ENCODE measurements around the gene RHOBTB1.
"Not testable (repeated sequence)": the region's sequence is repeated elsewhere in the genome, so short reads cannot be mapped to it uniquely, and the experiment has no call there.

Gene RHOBTB1

GRCh38 chr10:60906825-60907224 is 37.2 kb downstream of the RHOBTB1 start:
- not testable (repeated sequence) for DNase-seq (ENCODE audit: low read depth)

GRCh38 chr10:60906411-60906810 is 37.6 kb downstream of the RHOBTB1 start:
- DNase-seq (ENCODE audit: low read depth) = no peak

GRCh38 chr10:60905580-60905979 is 38.4 kb downstream of the RHOBTB1 start:
- DNase-seq (ENCODE audit: low read depth) = peak; percentile 47

- no peak for DNase-seq (ENCODE audit: low read depth)
Measured at GRCh38 chr10:60903096-60903495, 40.9 kb downstream of the RHOBTB1 start.

DNA sequence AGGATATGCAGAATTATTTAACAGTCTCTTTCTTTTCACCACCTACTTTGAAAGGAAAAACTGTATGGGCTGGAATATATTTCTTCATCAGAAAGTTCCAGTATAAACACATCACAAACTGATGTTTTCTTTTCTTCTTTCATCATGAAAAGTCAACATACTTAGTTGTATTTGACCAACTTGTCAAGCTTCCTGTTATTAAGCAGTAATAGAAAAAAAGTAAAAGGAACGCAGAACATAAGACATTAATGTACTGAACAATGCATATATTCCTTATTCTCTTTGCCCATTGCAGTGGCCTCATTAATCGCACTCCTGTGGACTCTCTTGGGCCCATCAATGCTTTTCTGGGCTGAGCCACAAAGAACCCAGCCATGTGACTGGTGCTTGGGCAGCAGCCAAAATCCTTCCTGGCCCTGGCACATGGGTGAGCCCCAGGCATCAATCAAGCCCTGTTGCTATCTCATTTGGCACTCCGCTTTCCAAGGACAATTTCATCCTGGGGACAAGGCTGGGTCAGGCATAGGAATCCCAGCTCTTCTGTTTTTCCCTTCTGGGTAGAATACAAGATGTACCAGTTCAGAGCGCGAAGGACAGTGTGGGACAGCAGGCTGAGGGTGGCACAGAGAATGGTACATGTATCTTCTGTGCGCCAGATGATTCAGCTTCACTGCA is 42.3 kb downstream of the RHOBTB1 start:
- DNase-seq (ENCODE audit: low read depth) = no peak

DNA sequence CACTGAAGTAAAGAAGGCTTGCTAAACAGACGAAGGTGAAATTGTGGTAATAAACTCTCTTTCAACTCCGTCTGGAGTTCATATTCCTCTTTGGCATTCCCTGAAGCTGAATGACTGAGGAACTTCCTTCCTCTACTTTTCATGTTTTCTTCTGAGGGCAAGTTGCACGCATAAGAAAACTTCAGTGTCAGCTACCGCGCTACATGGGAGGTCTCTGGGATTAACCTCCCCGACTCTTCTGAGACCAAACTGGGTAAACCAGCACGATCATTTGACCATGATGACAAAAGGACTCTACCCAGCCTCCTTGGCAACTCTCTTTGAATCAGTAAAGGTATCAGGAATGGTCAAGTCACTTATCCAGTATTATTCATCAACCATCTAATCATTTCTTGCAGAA is 44.7 kb downstream of the RHOBTB1 start:
- DNase-seq (ENCODE audit: low read depth) = no peak

- DNase-seq (ENCODE audit: low read depth) = no peak
Measured at GRCh38 chr10:60898321-60898720, 45.7 kb downstream of the RHOBTB1 start.

DNA sequence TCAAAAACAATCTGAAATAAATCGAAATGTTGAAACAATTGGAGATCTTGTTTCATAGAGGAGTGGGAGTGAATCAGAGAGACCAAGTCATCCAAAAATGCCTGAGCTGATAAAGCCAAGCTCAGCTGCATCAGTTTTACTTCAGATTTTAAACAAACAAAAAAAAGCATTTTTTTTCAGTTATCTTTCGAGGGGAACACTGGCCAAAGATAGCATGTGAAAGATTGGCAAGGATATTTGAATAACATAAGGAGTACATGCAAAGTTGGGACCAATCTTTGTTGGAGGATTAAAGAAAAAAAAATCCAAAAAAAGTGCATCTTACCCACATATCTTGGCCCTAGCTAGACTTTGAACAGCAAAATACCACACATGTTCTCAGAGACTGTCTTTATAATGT is 47.2 kb downstream of the RHOBTB1 start:
- DNase-seq (ENCODE audit: low read depth) = no peak

DNA sequence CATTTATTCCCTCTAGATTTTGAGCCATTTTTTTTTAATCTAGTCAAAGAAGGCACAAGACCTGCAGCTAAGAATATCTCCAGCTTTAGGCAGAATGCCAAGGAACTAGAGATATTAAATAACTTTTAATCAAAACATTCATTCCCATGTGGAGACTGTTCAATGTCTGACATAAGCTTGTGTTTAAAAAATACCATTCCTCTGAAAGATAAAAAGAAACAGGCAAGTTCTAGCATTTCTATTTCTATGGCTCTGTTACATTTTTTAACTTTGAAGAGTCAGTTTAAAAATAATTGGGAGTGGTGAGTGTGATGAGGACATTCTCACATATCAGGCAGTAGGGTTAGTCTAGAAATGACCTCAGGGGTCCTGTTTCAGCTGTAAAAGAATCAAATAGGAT is 48.0 kb downstream of the RHOBTB1 start:
- no peak for DNase-seq (ENCODE audit: low read depth)

- DNase-seq (ENCODE audit: low read depth) = no peak
Measured at GRCh38 chr10:60894786-60895185, 49.2 kb downstream of the RHOBTB1 start.

DNA sequence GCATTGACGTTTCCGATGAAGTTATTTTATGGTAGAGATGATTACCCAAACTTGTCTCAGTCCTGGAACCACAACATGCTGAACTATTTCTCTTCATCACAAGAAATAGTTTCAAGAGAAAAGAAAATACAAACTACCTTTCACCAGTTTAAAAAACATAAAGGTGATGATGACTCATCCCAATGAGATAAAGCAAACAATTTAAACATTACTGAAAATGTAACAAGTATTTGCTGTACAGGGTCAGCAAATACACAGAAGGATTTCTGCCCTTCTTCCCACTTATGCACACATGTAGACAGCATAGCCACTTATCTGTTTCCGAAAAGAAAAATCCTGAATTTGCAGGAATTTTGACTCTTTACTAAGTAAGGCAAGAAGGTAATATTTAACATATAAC is 50.8 kb downstream of the RHOBTB1 start:
- no peak for DNase-seq (ENCODE audit: low read depth)

DNA sequence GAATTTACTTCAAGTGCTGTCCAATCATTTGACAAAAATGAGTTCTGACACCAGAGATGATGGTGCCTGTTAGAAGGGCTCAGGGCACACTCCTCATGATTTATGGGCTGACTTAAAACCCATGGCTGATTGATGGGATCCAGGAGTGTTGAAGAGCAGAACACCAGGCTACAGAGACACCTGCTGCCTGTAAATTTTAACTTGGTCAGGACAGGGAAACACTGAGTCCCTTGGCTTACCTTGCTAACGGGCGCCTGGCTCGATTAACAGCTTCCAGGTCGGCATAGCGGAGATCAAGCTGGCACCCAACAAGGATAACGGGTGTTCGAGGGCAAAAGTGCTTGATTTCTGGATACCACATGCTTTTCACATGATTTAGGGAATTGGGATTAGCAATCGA is 51.4 kb downstream of the RHOBTB1 start:
- DNase-seq (ENCODE audit: low read depth) = no peak

DNA sequence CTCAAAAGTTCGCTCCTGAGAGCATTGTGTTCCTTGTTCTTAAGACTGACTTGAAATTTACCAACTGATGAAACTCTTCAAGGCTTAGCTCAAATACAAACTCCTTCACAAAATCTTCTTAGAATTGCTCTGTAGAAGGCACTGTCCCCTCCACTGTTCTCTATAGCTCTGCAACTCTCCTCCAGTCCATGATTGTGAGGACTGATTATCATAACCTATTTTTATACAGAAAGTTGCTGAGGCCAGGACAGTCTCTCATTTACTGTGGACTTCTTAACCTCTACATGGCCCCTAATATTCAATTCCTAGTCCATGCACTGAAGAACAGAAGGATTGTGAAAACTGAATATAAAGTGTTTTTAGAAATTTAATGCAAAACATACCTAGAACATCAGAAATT is 53.2 kb downstream of the RHOBTB1 start:
- DNase-seq (ENCODE audit: low read depth) = no peak

GRCh38 chr10:60883187-60883586 is 60.8 kb downstream of the RHOBTB1 start:
- DNase-seq (ENCODE audit: low read depth) = no peak

DNA sequence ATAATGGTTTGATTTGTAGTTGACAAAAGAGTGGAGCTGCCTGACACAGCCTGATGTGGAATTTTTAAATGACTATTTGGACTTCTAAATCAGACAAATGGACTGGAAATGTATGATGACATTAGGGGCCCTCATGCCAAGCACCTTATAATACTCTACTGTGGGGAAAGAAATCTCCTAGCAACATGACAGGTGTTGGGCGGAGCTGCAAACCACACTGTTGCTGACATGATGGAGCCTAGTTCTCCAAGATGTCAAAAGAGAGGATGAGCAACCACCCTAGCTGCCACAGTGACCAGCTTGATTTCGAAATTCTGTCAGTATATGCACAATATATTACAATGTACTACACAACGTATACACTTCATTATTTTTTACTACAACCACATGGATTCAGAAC is 65.8 kb downstream of the RHOBTB1 start:
- no peak for DNase-seq (ENCODE audit: low read depth)

DNA sequence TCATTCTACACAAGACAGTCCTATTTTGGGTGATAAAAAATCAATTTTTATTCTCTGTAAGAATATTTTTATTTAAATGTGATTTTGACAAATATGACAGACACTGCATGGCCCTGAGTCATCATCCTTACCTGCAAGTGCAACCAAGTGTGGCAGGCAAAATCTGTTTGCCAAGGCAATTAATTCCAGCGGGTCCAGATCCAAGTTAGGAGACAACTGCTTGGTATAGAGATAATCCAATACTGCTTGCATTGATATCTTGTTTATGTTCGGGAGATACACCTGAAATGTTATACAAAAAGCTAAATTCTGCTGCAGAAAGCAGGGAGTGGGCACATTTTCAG is 66.2 kb downstream of the RHOBTB1 start:
- no peak for DNase-seq (ENCODE audit: low read depth)

GRCh38 chr10:60877061-60877776 is 66.8 kb downstream of the RHOBTB1 start:
- DNase-seq (ENCODE audit: low read depth) = no peak

- DNase-seq (ENCODE audit: low read depth) = no peak
Measured at GRCh38 chr10:60873758-60874157, 70.2 kb downstream of the RHOBTB1 start.

- no peak for DNase-seq (ENCODE audit: low read depth)
Measured at GRCh38 chr10:60872451-60872850, 71.5 kb downstream of the RHOBTB1 start.

GRCh38 chr10:60871215-60871614 is 72.8 kb downstream of the RHOBTB1 start:
- no peak for DNase-seq (ENCODE audit: low read depth)

- no peak for DNase-seq (ENCODE audit: low read depth)
Measured at GRCh38 chr10:60870803-60871202, 73.2 kb downstream of the RHOBTB1 start.

- no peak for DNase-seq (ENCODE audit: low read depth)
Measured at GRCh38 chr10:60870416-60870728, 73.6 kb downstream of the RHOBTB1 start.

DNA sequence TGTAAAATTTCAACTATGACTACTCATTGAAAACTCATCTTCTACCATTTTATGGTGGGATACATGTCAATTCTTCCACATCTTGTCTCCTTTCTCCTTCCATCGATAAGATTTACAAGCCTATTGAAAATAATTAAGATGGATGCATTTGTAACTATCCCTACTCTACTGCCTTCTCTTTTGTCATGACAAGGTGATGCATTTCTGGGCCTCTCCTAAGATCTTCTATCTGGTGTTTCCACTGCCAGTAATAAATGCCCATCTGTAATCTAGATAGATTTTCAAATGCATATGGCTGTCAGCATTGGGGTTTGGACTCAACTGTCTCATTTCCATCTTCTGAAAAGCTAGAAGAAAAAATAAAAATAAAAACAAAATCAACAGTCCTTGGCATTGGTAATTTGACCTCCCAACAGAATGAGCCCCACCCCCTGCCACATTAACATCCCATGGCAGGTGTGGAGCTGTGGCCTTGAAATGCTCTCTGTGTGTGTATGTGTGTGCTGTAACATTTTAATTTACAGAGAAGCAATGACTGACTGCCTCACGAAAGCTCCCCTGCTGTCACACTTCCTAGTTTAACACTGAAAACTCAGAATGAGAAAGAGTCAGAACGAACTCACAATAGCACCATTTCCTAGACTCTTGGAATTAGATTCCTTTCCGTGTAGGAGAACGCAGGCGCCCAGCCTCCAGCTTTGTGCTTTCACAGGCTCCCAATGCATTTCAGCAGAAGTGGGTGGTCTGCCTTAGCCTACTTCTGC is 74.2 kb downstream of the RHOBTB1 start:
- DNase-seq (ENCODE audit: low read depth) = no peak
